ENCODE measurements around the gene NME4.
"Not testable (repeated sequence)": the region's sequence is repeated elsewhere in the genome, so short reads cannot be mapped to it uniquely, and the experiment has no call there.

NME4 gene

DNA sequence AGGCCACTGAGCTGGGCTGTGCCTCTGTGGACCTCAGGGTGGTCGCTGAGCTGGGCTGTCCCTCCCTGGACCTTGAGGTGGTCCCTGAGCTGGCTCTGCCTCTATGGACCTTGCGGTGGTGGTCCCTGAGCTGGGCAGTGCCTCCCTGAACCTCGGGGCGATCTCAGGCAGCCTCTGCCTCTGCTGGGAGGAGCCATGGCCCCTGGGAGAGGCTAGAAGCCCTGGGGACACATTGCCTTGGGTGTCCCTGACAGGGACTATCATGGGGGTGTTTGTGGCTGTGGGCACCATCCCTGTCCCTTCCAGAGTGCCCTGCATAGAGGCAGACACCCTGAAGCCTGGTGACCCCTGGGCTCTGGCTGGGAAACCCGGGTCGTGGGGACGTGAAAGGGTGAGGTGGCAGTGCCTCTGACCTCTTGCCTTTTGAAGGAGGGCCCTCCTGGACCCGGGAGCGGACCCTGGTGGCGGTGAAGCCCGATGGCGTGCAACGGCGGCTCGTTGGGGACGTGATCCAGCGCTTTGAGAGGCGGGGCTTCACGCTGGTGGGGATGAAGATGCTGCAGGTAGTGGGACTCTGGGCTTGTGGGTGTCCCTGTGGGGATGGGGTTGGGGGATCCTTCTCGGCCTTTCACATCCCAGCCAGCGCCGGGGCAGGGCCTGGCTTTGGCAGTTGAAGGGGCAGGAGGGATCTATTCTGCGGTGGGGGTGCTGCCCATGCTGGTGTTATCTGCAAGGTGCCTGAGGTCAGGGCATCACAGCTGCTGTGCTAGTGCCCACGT, 1.8 kb downstream of the NME4 start:
- DNase-seq (ENCODE audit: low spot score): no peak

DNA sequence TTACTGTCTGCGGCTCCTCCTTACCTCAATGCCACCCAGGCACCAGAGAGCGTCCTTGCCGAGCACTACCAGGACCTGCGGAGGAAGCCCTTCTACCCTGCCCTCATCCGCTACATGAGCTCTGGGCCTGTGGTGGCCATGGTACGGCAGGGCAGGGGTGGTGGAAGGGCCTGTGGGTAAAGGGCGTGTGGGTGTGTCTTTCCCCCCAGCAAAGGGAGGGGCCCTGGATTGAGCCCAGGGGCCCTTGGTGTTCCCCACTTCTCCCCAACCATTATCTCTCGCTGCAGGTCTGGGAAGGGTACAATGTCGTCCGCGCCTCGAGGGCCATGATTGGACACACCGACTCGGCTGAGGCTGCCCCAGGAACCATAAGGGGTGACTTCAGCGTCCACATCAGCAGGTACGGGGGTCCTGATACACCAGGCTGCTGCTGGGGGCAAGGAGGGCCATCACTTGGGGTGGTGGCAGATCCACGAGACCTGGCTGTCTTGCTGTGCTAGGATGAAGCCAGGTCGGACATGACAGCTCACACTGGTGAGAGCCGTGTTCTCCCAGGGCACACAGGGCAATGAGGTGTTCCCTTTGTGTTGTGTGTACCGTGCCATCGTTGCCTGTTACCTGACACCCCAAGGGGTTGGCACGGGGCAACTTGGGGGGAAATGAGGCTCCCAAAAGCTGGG, 2.5 kb downstream of the NME4 start:
- no peak for DNase-seq (ENCODE audit: low spot score)

DNA sequence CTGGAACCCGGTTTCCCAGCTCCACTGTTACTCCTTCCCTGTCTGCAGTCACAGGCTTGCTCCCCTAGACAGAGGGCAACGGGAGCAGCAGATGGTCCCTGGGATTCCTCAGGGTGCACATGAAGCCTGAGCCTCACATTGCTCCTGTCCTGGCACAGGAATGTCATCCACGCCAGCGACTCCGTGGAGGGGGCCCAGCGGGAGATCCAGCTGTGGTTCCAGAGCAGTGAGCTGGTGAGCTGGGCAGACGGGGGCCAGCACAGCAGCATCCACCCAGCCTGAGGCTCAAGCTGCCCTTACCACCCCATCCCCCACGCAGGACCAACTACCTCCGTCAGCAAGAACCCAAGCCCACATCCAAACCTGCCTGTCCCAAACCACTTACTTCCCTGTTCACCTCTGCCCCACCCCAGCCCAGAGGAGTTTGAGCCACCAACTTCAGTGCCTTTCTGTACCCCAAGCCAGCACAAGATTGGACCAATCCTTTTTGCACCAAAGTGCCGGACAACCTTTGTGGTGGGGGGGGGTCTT, 3.1 kb downstream of the NME4 start:
- DNase-seq (ENCODE audit: low spot score): no peak

DNA sequence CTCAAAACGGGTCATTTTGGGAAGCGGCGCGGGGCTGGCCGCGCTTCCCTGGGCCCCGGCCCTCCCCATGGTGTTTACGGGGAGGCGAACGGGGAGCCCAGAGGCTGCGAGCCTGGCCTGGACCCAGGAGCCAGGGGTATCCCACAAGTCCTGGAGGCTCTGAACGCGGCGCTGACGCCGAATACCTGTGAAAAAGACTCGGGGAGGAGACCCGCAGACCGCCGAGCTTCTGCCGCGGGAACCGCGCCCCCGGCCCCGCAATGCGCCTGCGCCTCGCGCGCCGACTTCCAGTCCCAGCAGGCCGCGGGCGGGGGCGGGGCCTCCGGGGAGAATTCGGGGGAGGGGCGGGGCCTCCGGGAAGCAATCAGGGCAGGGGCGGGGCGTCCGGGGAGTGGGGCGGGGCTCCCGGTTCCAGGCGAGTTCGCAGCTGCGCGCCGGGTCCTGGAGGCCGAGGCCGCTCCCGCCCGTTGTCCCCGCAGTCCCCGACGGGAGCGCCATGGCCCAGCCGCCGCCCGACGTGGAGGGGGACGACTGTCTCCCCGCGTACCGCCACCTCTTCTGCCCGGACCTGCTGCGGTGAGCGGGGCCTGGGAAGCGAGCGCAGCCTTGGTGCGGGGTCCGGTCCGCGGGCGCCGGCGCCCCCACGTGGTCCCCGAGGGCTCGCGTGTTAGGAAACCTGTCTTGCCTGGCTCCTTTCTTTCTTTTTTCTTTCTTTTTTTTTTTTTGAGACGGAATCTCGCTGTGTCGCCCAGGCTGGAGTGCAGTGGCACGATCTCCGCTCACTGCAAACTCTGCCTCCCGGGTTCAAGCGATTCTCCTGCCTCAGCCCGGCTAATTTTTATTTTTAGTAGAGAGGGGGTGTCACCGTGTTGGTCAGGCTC, 4.7 kb downstream of the NME4 start, which contains the start of gene DECR2:
DECR2 (plus strand) TSS at position 418 of the 881 bp plus-strand sequence; CDS start at position 497, 79 bp downstream.
- peak; percentile 99 for DNase-seq (ENCODE audit: low spot score)

DNA sequence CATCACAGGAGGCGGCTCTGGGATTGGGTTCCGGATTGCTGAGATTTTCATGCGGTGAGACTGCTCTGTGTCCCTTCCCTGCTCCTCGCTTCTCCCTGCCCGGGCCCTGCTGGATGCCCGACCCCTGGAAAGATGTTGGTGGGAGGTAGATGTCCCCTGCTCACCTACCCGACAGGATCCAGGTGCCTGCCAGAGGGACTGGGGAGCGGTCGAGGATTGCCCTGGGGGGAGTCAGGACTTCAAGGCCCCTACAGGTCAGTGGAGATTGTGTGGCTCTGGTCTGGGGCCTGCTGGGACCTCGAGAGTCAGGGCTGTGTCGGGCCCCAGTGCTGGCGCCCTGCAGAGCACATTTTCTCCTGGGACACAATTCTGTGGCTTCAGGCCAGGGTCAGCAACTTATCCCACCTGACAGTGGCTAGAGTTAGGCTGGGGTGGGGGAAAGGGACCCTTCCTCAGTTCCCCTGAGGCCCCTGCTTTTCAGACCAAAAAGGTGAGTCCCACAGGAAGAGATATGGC, 8.0 kb downstream of the NME4 start:
- no peak for DNase-seq (ENCODE audit: low spot score)

DNA sequence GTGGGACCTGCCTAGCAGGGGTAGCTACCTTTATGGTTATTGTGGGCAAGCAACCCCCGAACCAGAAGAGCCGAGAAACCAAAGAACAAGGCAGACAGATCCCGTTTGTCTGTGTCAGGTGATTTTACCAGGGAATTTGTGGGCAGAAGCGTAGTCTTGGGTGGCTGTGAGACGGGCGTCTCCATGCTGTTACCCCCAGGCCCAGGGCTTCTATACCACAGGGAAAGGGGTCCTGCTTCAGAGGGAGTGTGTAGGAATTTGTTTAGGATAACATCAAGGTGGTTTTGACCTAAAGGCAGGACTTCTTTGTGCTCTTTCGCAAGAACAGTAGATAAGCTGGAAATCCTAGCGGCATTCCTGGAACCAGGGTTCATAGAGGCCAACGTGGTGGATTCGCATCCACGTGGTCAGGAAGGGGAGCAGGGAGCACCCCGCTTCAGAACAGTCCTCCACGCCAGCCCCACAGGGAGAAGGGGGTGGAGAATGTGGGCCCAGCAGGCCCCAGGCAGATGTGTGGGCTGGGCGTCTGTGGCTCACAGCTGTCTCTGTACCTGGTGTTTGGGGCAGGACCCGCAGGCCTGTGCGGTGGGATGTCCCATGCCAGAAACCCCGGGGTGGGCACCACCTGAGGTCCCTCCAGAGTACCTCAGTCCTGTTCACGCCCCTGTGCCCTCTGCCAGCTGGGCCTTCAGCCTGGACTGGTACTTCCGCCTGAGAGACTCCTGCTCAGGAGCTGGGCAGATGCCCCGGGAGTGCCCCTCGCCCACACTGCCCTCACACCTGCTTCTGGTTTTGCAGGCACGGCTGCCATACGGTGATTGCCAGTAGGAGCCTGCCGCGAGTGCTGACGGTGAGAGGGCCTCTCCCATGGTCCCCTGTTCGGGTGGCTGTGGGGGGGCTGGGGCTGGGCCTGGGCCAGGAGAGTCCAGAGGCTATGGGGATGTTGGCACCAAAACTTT, 8.8 kb downstream of the NME4 start:
- DNase-seq (ENCODE audit: low spot score): no peak

DNA sequence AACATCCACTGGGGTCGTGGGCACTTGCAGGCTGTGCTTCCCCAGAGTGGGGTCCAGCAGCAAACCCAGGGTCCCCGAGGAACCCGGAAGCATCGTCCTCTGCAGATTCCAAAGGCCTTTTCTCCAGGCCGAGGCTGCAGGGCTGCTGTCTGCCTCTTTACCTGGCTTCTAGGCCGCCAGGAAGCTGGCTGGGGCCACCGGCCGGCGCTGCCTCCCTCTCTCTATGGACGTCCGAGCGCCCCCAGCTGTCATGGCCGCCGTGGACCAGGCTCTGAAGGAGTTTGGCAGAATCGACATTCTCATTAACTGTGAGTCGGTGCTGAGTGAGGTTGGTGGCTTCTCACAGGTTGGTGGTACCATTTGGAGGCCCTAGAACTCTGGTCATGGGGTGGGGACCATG, 10.3 kb downstream of the NME4 start:
- DNase-seq (ENCODE audit: low spot score): no peak

DNA sequence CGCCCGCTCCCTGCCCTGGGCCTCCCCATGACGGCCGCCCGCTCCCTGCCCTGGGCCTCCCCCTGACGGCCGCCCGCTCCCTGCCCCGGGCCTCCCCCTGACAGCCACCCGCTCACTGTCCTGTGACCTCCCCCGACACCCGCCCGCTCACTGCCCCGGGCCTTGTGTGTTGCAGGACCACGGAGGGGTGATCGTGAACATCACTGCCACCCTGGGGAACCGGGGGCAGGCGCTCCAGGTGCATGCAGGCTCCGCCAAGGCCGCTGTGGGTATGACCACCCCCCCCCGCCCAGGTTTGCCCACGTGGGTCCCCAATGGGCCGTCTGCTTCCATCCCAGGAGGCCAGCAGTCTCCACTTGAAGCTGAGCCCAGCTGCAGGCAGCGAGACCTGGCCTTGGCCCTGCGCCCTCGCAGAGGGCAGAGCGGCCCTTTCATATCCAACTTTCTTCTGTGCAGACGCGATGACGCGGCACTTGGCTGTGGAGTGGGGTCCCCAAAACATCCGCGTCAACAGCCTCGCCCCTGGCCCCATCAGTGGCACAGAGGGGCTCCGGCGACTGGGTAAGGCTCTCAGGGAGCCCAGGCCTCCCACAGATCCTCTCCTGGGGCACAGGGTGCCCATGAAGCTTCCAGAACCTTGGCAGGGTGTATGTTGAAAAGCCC, 13.6 kb downstream of the NME4 start:
- no peak for DNase-seq (ENCODE audit: low spot score)

DNA sequence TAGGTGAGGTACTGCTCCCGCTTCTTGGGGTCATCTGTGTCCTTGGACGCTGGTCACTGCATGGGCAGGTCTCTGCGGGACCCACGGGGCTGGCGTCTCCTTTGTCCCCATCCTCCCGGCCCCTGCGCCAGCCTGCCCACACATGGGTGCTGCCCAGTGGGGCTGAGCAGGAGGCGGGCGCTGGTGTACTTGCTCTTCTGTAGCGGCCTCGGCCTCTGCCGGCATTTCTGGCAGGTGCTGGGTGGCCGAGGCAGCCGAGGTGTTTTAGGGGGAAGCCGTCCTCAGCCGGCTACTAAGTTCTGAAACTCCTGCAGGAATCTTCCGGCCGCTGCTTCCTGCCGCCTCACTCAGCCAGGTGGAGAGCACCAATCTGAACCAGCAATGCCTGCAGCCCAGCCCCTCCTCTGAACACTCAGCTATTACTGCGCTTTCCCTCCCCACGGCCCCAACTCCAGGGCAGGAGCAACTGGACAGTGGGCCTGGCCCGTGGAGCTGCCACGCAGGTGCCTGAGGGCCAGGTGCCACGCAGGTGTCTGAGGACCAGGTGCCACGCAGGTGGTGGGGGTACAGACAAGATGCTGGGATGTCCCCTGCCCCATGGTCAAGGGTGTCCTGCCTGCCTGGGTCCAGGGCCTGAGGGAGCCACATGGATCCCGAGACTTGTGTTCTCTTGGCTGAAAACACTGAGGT, 14.7 kb downstream of the NME4 start:
- DNase-seq (ENCODE audit: low spot score): no peak

DNA sequence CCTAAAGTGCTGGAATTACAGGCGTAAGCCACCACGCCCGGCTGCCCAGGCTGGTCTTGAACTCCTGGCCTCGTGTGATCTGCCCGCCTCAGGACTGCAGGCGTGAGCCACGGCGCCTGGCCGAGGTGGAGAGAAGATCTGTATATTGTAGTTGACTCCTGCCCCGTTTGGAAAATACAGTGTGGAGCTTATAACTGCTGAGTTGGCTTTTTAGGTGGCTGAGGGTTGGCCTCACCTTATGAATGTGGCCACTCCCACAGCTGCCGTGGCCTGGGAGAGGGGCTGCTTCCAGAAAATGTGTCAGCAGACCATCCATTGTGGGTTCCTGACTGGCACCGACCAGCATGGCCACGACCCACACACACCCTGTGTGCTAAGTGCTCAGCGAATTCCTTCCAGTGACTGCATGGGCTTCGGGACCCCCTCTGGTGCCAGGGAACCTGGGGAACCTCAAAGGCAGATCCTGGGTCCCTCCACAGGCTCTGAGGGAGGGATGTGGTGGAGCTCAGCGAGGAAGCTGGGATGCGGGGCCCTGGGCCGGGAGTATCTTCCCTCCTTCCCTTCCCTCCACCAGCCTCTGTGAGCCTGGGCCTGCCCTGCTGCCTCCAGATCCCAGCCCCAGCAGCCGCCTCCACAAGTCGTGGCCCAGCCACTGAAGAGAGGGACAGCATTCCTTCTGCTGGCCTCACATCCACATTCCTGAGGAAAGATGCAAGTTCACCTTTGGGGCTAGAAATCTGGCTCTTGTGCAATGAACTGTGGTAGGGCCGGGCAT, 17.6 kb downstream of the NME4 start:
- DNase-seq (ENCODE audit: low spot score): no peak

DNA sequence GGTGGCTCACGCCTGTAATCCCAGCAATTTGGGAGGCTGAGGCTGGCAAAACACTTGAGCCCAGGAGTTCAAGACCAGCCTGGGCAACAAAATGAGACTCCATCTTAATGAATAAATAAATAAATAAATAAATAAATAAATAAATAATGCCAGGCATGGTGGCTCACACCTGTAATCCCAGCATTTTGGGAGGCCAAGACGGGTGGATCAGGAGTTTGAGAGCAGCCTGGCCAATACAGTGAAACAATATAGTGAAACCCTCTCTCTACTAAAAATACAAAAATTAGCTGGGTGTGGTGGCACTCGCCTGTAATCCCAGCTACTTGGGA, 18.1 kb downstream of the NME4 start:
- DNase-seq (ENCODE audit: low spot score): not testable (repeated sequence)

DNA sequence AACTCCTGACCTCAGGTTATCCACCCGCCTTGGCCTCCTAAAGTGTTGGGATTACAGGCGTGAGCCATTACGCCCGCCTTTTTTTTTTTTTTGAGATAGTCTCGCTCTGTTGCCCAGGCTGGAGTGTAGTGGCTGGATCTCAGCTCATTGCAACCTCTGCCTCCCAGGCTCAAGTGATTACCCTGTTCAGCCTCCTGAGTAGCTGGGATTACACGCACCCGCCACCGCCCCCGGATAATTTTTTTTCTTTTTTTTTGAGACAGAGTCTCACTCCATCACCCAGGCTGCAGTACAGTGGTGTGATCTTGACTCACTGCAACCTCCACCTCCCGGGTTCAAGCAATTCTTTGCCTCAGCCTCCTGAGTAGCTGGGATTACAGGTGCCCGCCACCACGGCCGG, 25.2 kb downstream of the NME4 start:
- DNase-seq (ENCODE audit: low spot score): not testable (repeated sequence)

DNA sequence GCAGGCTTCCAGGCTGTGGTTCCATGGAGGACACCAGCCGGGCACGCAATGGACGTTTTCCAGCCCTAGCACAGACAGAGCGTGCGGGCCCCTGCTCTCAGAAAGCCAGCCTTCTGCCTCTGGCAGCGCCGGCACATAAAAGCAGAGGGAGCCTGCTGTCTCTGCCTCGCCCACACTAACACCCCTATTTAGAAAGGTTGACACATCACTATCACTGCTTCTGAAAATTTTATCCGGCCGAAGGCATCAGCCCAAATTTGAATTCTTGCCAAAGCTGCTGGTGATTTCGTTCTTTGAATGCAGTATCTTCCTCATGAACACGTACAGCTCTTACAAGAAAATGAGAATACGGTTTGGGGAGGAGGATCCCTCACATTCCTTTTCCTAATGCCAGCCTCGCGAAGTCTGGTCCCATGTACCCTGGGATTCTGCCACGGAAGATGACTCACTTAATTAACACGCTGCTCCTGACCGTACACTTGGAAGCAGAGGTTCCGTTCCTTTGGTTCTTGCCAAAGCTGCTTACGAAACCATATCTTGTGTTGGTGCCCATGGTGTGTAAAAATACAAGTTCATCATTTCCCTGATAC, 27.1 kb downstream of the NME4 start:
- DNase-seq (ENCODE audit: low spot score): no peak

DNA sequence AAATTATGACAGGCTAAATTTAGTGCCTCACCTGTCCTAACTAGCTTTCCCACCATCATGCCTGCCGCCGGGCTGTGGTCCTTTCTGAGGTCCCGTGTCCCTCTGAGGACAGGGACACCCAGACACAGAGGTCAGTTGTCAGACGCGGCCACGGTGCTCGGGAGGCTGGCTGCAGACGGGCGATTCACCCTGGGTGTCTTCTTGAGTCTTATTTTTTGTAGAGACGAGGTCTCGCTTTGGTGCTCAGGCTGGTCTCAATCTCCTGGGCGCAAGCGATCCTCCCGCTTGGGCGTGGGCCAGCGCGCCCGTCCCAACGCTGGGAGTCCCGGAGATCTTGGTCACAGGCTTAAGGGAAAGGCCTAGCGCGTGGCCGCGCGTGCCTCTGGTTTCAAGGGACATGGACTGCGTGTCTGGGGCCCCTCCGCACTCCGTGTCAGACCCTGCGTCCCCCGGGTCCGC, 27.7 kb downstream of the NME4 start:
- DNase-seq (ENCODE audit: low spot score): no peak

DNA sequence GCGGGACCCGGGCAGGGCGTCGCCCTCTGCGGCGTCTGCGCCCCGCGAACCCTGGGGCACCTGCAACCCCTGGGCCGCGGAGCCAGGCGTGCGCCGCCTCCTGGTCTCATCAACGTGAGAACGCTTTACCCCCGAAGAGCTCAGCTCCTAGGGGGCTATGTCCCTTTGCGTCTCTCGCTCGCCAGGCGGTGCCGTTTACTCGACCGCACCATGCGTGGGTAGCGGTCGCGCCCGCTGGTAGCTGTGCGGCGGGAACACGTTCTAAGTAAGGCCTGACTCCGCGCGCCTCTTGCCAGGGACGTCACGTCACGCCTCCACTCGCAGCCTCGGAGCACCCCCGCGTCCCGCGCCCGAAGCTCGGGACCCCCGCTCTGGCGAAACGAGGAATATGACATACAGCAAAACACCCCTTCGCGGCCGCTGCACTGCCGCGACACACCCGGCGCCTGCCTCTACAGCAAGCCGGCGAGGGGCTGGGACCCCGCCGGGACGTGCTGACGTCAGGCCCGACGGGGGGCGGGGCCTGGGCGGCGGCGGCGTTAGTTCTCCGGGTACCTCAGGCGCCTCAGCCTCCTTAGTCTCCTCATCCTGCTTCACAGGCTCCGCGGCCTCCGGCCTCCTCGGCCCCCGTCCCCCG, 28.2 kb downstream of the NME4 start, which contains the start of gene RAB11FIP3:
RAB11FIP3 (plus strand) TSS at position 568 of the 637 bp plus-strand sequence. CDS start 358 bp downstream, outside the sequence.
- peak; percentile 92 for DNase-seq (ENCODE audit: low spot score)

DNA sequence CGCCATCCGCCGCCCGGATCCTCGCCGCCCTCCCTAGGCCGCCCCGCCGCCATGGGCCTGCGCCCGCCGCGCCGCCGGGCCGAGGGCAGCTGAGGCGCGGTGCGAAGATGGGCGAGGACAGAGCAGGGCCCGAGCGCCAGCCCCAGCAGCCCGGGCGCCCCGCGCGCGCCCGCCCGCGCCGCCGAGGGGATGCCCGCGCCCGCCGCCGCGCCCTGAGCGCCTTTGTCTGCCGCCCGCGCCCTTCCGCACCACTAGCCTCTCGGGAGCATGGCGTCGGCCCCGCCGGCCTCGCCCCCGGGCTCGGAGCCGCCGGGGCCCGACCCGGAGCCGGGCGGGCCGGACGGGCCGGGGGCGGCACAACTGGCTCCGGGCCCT, 28.7 kb downstream of the NME4 start:
- no peak for DNase-seq (ENCODE audit: low spot score)

DNA sequence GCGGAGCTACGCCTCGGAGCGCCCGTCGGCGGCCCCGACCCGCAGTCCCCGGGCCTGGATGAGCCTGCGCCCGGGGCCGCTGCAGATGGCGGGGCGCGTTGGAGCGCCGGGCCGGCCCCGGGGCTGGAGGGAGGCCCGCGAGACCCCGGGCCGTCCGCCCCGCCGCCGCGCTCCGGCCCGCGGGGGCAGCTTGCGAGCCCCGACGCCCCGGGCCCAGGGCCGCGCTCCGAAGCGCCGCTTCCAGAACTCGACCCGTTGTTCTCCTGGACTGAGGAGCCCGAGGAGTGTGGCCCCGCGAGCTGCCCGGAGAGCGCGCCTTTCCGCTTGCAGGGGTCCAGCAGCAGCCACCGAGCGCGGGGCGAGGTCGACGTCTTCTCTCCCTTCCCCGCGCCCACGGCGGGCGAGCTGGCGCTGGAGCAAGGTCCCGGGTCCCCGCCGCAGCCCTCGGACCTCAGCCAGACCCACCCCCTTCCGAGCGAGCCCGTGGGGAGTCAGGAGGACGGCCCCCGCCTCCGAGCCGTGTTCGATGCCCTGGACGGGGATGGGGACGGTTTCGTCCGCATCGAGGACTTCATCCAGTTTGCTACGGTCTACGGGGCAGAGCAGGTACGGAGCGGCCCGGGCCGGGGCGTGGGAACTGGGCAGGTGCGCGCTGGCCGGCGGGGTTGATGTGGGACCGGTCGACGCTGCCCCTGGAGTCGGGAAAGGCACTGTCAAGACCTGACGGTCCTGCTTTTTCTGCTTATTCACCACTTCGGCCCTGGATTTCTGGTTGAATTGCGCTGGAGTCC, 29.3 kb downstream of the NME4 start:
- no peak for DNase-seq (ENCODE audit: low spot score)

Data from left forelimb (tissue), 1 donor.